SK-N-SH treated with all-trans-retinoic acid at 6 μM for 48 hours (cell line): Measurements from ENCODE around the gene ANKRD6.

ENCODE experiments used
- BACH2 ChIP-seq: fragments of 250-450 bp; sonication (Bioruptor Pico); IDR thresholded peaks from 2 replicates; pipeline ENCODE4 v1.9.0; 2021; ENCODE audit warnings: mild to moderate bottlenecking, borderline replicate concordance
- ISL1 ChIP-seq: fragments of 250-450 bp; sonication (Bioruptor Pico); IDR thresholded peaks from 2 replicates; pipeline ENCODE4 v2.1.2; 2022; ENCODE audit warnings: mild to moderate bottlenecking, moderate library complexity
- PPARA ChIP-seq: fragments of 250-450 bp; sonication (Bioruptor Pico); IDR thresholded peaks from 2 replicates; pipeline ENCODE4 v1.5.0; 2020; ENCODE audit warnings: mild to moderate bottlenecking, borderline replicate concordance
- ZC3H10 ChIP-seq: fragments of 250-450 bp; sonication (Bioruptor Pico); IDR thresholded peaks from 2 replicates; pipeline ENCODE4 v1.5.1; 2021; ENCODE audit warnings: mild to moderate bottlenecking, moderate library complexity
- ZFP3 ChIP-seq: fragments of 250-450 bp; sonication (Bioruptor Pico); IDR thresholded peaks from 2 replicates; pipeline ENCODE4 v1.5.0; 2020; ENCODE audit warnings: mild to moderate bottlenecking, moderate library complexity
- TF ChIP-seq, protein P1 (sequence below): fragments of 250-450 bp; sonication (Bioruptor Pico); IDR thresholded peaks from 2 replicates; pipeline ENCODE4 v1.8.0; 2020; ENCODE audit warnings: mild to moderate bottlenecking, moderate library complexity, borderline replicate concordance
- TF ChIP-seq, protein P2 (sequence below): fragments of 250-450 bp; sonication (Bioruptor Pico); IDR thresholded peaks from 2 replicates; pipeline ENCODE4 v1.5.1; 2020; ENCODE audit warnings: low read depth, mild to moderate bottlenecking, moderate library complexity

DNA sequence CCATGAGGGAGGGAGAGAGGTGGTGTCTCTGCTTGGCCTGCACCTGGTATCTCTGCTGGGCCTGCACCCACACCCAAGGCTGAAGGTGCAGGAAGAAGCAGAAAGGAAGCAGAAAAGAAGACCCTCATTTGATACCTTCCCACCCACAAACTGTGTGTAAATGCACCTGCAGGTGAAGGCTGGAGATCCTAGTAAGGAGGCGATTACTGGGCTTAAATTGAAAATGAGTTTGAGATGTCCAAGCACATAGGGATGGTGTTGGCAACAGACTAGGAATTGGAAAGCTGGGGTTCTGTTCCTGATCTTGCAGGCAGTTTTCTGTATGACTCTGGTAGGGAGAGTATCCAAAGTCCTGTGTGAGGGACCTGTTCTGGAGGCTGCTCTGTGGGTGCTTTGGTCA is 130.9 kb downstream of the ANKRD6 start:
- TF ChIP-seq PPARA (no peak), ZFP3 (CRISPR knock-in tag) (no peak), BACH2 (no peak), ISL1 (CRISPR knock-in tag) (no peak), ZC3H10 (CRISPR knock-in tag) (no peak)
- TF ChIP-seq, protein P1, sequence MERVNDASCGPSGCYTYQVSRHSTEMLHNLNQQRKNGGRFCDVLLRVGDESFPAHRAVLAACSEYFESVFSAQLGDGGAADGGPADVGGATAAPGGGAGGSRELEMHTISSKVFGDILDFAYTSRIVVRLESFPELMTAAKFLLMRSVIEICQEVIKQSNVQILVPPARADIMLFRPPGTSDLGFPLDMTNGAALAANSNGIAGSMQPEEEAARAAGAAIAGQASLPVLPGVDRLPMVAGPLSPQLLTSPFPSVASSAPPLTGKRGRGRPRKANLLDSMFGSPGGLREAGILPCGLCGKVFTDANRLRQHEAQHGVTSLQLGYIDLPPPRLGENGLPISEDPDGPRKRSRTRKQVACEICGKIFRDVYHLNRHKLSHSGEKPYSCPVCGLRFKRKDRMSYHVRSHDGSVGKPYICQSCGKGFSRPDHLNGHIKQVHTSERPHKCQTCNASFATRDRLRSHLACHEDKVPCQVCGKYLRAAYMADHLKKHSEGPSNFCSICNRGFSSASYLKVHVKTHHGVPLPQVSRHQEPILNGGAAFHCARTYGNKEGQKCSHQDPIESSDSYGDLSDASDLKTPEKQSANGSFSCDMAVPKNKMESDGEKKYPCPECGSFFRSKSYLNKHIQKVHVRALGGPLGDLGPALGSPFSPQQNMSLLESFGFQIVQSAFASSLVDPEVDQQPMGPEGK (CRISPR knock-in tag) = no peak
- TF ChIP-seq, protein P2, sequence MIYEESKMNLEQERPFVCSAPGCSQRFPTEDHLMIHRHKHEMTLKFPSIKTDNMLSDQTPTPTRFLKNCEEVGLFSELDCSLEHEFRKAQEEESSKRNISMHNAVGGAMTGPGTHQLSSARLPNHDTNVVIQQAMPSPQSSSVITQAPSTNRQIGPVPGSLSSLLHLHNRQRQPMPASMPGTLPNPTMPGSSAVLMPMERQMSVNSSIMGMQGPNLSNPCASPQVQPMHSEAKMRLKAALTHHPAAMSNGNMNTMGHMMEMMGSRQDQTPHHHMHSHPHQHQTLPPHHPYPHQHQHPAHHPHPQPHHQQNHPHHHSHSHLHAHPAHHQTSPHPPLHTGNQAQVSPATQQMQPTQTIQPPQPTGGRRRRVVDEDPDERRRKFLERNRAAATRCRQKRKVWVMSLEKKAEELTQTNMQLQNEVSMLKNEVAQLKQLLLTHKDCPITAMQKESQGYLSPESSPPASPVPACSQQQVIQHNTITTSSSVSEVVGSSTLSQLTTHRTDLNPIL (CRISPR knock-in tag) = no peak
